GM18508 (cell line): ENCODE measurements around the gene CDH23.

Source experiments
- ATAC-seq: cut with Tn5 transposase; IDR thresholded peaks from one replicate; pipeline ENCODE4 v1.9.1; 2021; ENCODE audit warnings: moderate number of reproducible peaks; ENCODE audit not compliant: insufficient read depth, unreplicated experiment

The CDH23 gene

DNA sequence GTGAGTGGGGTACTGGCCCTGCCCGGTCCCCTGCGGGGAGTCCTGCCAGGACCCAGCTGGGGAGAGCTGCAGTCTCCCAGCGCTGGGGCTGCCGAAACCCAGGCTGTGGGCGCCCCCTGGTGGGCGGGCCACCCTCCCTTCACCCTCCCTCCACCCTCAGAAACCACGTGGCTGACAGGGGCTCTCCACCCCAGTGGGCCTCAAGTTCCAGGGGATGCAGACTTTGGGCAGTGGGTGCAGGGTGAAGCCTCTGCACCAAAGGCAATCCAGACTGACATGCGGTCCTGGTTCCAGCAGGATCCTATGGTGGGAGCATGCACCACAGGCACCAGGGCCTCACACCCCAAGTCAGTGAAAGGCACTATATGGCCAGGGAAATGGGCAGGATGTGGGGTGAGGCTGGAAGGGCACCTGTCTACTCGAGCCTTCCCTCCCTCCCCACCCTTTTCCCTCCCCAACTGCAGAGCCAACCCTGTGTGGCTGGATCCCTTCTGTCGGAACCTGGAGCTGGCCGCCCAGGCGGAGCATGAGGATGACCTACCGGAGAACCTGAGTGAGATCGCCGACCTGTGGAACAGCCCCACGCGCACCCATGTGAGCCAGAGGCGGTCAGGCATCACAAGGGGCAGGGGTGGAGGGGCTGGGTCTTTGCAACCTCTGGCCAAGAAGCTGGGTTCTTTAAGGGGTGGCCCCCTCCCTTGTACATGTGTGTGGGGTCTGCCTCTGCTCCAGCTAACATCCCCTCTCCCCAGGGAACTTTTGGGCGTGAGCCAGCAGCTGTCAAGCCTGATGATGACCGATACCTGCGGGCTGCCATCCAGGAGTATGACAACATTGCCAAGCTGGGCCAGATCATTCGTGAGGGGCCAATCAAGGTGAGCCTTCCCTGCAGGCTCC, 415.5 kb downstream of the CDH23 start:
- no peak for ATAC-seq

DNA sequence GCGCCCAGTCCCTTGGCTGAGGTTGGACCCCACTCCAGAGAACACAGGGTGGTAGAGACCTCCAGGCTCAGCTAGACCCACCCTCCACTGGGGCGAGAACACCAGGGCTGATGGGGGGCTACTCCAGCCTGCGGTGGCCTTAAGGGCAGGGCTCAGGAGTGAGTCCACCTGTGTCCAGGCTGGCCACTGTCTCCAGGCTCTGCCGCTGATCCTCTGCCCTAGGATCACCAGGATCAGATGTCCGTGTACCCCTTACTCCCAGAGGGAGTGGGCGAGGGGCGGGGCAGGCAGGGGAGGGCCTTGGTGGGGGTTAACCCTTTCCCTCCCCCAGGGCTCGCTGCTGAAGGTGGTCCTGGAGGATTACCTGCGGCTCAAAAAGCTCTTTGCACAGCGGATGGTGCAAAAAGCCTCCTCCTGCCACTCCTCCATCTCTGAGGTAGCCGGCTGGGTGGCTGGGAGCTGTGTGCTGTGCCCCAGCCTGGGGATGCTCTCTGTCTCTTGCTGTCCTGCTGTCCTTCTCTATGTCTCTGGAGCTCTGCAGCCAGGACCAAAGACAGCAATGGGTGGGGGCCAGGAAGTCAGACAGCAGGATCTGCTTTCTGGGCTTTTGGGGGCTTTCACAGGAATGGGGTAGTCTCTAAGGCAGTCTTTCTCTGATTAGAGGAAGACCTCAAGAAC, 416.3 kb downstream of the CDH23 start:
- ATAC-seq: no peak

DNA sequence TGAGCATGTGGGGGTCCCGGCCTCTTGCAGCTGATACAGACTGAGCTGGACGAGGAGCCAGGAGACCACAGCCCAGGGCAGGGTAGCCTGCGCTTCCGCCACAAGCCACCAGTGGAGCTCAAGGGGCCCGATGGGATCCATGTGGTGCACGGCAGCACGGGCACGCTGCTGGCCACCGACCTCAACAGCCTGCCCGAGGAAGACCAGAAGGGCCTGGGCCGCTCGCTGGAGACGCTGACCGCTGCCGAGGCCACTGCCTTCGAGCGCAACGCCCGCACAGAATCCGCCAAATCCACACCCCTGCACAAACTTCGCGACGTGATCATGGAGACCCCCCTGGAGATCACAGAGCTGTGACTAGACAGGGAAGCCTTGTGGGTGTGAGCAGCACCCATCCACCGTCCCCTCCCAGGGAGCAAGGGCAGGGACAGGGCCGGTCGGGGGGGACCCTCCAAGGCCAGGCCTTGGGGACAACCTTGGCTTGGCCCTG, 418.2 kb downstream of the CDH23 start:
- ATAC-seq: no peak

DNA sequence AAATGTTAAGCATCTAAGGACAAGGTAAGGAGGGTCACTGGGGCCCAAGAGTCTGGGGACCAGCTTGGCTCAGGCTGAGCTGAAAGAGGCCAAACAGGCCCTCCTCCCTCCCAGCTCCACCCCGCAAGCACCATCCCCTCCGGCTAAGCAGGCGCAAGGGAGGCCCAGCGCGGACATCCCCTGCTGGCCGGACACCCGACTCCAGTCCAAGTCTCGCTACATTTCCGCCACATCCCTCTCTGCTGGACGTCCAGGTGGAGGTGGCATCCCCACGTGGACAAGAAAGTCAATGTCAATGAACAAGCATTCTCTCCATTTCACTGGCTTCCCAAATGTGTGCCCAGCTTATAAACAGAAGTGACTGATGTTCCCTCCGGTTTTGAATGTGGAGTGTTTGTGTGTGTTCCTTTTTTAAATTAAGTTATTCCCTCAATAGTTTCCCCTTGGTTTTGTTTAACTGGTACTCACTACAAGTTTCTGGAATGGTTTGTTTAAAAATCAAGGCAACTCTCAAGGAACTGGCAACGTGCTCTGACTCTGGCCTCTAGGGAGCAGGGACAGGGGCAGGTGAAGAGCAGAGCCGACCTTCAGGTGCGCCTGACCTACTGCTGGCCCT, 418.9 kb downstream of the CDH23 start:
- ATAC-seq: no peak

DNA sequence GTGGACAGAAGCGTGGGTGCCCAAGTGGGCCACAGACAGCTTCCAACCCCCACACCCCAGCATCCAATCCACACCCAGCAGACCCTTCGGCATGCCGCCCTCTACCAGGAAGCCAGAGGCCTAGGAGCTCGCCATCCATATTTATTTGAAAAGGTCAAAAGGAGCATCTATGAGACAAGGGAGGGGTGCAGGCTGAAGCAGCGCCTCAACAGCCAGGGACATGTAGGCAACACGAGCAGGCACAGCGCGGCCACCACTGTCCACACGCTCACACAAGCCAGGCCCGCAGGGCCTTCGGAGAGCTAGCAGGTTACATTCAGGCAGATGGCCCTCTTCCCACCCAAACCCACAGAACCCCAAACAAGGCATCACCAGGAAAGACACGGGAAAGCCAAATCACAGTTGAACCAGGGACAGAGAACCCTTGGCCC, 419.7 kb downstream of the CDH23 start:
- ATAC-seq: no peak

DNA sequence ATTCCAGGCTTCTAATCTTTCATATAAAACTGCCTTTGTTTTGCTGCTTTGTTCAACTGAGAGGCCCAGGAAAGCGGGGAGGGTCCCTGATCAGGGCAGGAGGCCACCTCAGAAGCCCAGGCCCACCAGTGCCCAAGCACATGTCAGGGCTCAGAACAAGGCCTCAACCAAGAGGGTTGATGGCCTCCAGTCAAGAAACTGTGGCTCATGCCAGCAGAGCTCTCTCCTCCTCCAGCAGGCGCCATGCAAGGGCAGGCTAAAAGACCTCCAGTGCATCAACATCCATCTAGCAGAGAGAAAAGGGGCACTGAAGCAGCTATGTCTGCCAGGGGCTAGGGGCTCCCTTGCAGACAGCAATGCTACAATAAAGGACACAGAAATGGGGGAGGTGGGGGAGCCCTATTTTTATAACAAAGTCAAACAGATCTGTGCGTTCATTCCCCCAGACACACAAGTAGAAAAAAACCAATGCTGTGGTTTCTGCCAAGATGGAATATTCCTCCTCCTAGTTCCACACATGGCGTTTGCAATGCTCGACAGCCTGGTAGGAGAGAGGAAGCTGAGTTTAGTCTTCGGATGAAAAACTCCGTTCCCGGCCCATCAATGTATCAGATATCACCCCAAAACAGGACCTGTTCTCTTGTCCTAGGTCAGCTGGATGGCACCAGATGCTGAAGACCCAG, 420.4 kb downstream of the CDH23 start:
- no peak for ATAC-seq

DNA sequence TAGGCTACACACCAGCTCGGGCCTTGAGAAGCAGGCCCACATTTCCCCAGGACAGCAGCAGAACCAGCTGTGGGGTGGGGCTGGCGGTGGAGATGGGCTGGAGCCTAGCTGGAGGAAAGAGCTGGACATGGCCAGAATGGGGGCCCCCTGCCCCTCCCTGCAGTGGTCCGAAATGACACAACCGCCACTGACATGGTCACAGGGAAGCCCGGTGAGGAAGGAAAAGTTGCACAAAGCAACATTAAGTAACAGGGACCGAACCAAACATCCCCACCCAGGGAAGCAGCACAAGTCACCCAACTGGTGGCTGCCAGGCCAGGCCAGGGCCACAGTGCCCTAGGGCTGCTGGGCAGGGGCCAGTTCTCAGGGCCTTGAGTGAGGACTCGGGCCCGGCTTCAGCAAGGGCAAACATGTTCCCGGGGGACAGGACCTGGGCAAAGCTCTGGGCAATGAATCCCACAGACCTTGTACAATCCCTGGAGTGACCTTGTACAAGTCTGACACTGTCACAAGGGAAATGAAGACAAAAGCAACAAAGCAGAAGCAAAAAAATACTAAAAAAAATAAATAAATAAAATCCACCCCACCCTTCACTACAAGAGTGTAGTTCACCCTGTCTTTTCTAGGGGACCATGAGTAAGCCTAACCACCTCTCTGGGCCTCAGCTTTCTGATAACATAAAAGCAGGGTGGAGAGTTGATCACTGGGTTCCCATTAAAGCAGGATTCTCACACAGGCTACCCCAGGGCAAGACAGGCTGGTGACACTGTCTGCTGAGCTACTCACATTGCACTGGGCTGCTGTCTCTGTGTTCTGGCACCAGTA, 421.3 kb downstream of the CDH23 start:
- ATAC-seq: no peak

DNA sequence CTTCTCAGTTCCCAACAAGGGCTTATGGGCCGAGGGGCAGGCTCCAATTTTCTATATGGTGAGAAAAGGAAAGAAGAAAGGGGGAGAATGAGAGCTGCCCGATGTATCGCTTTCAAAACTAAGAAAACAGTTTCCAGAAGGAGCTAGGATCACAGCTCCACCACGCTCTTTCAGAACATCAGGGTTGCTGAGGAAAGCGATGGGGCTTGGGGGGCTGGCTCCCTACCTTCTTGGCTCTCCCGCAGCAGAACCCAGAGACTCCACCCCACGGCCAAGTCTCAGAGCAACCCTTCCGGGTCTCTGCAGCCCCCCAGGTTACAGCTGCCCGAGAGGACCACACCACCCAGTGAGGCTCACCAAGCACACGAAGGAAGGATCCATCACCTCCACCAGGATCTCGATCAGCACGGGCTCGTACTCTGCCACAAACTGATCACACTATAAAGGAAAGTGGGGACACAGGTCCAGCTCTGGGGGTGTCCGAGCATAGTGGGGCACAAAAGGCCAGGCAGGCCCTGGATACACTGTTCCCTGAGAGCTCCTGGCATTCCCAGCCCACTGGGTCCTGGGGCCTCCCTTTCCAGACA, 422.0 kb downstream of the CDH23 start:
- ATAC-seq: no peak

DNA sequence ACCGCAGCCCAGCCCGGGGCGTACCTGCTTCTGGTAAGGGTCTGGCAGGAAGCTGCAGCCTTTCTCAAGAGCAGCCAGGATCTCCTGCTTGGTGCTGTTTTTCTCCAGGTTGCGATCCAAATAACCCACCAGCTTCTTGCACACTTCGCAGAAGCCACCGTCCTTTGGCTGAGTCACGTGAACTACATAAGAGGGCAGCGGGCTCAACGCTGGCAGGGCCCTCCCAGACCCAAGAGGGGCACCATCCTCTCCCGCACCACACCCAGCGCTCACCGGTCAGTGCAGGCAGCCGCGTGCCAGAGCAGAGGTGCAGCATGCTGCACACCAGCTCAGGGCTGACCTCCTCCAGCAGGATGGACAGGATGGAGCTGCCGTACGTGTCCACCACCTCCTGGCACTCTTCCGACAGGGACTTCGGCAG, 422.7 kb downstream of the CDH23 start:
- ATAC-seq: no peak

DNA sequence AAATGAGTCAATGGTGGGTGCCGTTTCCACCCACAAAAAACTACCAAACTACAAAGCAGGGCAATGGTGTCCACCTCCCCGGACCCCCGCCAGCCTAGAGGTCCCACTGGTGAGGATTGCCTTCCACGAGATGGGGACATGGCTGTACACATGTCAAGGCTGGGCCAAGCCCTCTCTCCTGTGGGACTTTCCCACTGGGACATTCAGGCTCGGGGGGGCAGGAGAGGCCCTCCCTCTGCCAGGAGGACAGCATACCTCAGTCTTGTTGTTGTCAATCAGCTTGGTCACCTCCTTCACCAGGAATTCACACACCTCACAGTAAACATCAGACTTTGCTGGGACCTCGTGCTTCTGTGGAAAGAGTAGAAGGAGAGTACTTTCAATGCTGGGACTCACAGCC, 423.3 kb downstream of the CDH23 start:
- no peak for ATAC-seq

DNA sequence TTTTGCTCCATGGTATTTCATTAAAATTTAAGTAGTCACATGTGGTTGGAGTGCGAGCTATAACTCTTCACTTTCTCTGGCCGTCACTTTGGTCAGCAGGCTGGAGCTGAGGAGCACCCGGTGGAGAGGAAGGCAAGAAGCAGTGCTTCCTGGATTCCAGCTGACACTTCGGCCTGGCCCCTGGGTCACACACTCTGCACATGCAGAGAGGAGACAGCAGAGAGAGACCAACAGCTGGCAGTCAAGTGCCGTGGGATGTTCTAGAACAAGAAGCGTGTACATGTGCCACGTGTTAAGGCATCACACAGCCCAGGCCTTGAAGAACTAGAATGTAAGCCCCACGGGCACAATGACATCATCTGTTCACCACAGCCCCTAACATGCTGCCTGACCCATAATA, 424.2 kb downstream of the CDH23 start:
- ATAC-seq: no peak

DNA sequence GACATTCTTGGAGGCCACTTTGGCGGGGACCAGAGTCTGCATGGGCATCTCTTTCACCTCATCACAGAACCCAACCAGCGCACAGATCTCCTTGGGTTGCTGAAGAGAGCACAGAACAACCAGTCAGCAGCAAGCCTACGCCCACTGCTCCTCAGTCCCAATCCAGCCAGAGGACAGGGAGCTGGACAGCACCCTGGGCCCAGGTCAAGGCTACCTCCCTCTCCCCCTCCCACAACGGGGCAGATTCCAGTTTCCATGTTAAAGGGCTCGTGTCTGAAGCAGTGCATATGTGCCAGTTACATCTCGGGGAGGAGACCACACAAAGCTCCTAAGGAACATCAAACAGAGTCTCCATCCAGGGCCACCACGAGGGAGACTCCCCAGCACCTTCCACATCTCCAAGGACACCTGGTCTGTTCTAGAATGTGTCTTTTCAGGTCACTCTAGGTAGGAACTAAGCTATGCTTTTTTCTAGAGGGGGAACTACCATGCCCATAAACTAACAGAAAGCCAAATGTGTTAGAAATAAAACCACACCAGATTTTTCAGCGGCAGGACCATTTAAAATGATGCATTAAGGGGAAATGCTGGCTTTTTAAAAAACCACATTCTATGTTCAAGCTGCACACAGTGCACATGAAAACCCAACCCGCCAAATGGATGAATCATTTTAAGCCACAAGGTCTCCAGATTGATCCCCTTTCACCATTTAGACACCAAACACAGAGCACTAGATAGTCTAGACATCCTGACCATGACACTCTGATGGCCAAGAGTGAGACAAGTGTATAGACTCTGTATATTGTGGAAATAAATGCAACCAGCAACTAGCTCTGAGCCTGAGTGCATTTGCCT, 425.4 kb downstream of the CDH23 start:
- no peak for ATAC-seq

DNA sequence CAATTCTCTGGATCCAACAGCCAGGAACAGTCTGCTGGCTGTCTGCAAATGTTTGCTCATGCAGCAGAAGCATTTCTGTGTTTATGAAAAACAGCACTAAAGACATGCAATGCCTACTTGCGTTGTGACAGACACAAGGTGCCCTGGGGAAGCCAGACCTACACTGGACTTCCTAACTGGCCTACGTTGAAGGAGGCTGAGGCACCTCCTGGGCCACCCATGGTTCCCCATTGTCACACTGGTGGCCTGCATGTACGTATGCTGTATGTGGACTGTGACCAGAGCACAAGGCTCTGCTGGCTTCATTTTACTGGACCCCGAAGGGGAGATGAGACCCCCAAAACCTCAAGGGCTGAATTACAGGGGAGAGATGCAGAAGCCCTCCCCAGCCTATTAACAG, 426.6 kb downstream of the CDH23 start:
- ATAC-seq: no peak

DNA sequence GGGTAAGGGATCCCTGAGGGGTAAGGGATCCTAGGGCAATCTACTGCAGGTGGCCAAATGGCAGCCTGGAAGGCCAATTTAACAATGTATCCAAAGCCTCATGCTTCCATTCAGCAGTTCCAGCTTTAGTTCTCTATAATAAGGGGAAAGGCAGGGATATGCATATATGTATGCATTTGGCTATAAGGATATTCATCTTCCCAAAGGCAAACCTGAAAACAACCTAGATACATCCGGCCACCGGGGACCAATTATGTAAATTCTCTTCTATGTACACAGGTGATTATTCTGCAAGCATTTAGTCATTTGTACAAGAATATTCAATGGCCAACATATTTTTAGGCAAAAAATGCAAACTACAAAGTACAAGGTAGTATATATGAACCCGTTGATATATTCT, 427.6 kb downstream of the CDH23 start:
- ATAC-seq: no peak

DNA sequence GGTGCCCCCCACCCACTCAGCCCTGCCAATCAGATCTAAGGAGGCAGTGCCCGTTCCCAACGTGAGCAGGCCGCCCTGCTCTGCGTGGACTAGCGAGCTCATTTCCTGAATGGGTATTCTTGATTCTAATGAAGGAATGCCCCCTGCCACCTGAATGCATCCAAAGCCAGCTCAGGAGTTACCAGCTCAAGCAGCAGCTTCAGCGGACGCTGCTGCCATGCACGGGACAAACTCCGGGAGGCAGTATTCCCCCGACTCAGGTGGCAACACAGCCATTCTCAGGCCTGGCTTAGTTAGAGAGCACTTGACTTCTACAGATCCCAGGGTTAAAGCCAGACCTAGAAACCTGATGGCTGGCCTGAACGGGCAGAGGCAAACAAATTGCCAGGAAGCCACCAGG, 428.5 kb downstream of the CDH23 start:
- ATAC-seq: no peak

DNA sequence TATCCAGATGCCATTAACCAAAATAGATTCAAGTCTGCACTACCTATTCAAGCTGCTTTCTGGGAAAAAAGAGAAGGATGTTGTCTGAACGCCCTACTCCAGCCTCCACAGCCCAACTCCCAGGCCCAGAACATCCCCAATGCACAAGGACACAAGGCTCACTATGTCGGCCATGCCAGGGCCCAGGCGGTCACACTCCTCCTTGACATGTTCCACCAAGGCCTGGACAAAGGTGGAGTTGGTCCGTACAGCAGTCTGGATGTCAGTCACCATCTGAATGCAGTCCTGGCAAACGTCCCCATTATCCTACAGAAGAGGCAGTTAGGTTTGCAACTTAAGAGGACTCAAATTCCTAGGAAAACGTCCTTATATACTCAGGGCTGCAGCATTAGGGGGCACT, 431.1 kb downstream of the CDH23 start:
- ATAC-seq: no peak

DNA sequence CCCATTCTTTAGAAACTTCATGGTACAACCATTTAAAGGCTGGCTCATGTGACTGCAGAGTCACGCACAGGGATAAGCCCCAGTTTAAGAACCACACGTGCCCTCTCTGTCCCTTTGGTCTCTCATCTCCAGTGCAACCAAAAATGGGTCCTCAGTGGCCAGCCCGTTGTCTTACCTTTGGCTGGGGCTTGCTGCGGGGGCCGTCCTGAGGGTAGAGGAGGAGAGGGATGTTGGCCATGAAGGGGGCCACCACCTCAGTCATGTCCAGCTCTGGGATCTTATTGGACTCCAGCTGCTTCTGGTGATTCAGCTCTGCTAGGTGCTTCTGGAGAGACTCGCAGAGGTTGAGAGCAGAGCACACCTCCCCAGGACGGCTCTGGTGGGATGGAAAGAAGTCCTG, 432.0 kb downstream of the CDH23 start:
- no peak for ATAC-seq

DNA sequence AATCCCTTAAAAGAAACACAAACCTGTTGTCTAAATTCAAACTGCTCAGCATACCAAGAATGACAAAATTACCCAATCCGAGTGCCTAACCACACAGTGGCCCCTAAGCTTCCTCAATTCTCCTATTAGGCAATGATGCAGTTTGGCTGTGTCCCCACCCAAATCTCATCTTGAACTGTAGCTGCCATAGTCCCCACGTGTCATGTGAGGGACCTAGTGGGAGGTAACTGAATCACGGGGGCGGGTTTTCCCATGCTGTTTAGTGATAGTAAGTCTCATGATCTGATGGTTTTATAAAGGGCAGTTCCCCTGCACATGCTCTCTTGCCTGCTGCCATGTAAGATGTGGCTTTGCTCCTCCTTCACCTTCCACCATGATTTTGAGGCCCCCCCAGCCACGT, 432.5 kb downstream of the CDH23 start:
- ATAC-seq: no peak

DNA sequence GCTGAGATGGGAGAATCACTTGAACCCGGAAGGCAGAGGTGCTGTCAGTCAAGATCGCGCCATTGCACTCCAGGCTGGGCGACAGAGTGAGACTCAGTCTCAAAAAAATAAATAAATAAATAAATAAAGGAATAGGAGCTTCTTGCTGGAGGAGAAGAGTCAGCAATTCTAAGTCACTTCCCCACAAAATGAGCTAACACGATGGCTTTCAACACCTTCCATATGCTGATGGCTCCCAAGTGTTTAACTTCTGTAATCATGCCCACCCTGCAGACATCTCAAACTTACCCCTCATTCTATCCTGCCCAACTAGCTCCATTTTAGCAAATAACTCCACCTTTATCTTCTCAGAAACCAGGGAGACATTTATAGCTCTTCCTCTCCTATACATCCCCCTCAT, 433.2 kb downstream of the CDH23 start:
- ATAC-seq: no peak
